Activated naive CD4-positive, alpha-beta T cell treated with anti-CD3 and anti-CD28 coated beads, Interleukin-2, amount 50 U/mL, for 72 hours (primary cell): ENCODE results near the gene MEDAG. TPM values are rescaled to one million over a fixed set of nuclear protein-coding genes. Genes with fewer than 3 reads are reported as not detected.
A peak's percentile ranks its signal among the peaks of the same experiment; 100 is the strongest.

ENCODE experiments used
- ATAC-seq, 2 donors: fragments of 150-1000 bp; cut with Tn5 transposase; 2 replicates each; pipeline ENCODE4 v1.10.0; 2021; ENCODE audit warnings: mild to moderate bottlenecking in 2 of 2, moderate library complexity in 2 of 2
- DNase-seq, 2 donors: peaks; one replicate each; pipeline ENCODE4 v3.0.0; 2021 to 2022; ENCODE audit warnings: low spot score in 2 of 2
- H3K27ac Mint-ChIP-seq, 2 donors: one replicate each; pipeline ENCODE4 v1.8.0; 2022; ENCODE audit warnings: mild to moderate bottlenecking in 2 of 2, mixed read lengths in 2 of 2
- H3K36me3 Mint-ChIP-seq, 2 donors: one replicate each; pipeline ENCODE4 v1.8.0; 2022; ENCODE audit warnings: mixed read lengths in 2 of 2
- H3K9me3 Mint-ChIP-seq, 2 donors: one replicate each; pipeline ENCODE4 v1.8.0; 2022; ENCODE audit warnings: mixed read lengths in 2 of 2
- total RNA-seq, 2 donors: library from RNA; stranded (reverse); gene quantifications; one replicate each; pipeline ENCODE4 v1.2.3, GENCODE V29; 2022

MEDAG gene
- total RNA-seq, 2 donors from 2014 or later: not detected

GRCh38 chr13:30889196-30889690 lies 16.8 kb upstream of the MEDAG start:
- no peaks in the 10 kb centered on the region for H3K36me3 Mint-ChIP-seq
- H3K9me3 Mint-ChIP-seq: peaks cover 3 to 5% of the 10 kb centered on the region in 2 donors
- ATAC-seq: no peak
- DNase-seq: no peak
- H3K27ac Mint-ChIP-seq: no peak overlapping the region

- DNase-seq (peak in 1 of 2 donors; percentile 28), ATAC-seq (no peak)
- Mint-ChIP-seq H3K9me3 (peaks cover 0 to 3% of the 10 kb centered on the region in 2 donors), H3K36me3 (no peaks in the 10 kb centered on the region), H3K27ac (no peak overlapping the region)
Measured at GRCh38 chr13:30892966-30893365, 13.1 kb upstream of the MEDAG start.

GRCh38 chr13:30895773-30896172 lies 10.3 kb upstream of the MEDAG start:
- Mint-ChIP-seq H3K9me3 (no peaks in the 10 kb centered on the region), H3K36me3 (no peaks in the 10 kb centered on the region), H3K27ac (no peak overlapping the region)
- DNase-seq: no peak
- ATAC-seq: no peak

GRCh38 chr13:30898070-30898469 lies 8.0 kb upstream of the MEDAG start:
- DNase-seq (no peak), ATAC-seq (no peak)
- H3K9me3 Mint-ChIP-seq: no peaks in the 10 kb centered on the region
- no peak overlapping the region for H3K27ac Mint-ChIP-seq
- no peaks in the 10 kb centered on the region for H3K36me3 Mint-ChIP-seq

GRCh38 chr13:30898678-30899241 lies 7.3 kb upstream of the MEDAG start:
- no peak for DNase-seq
- Mint-ChIP-seq H3K36me3 (no peaks in the 10 kb centered on the region), H3K9me3 (no peaks in the 10 kb centered on the region), H3K27ac (peak overlapping the region in 1 of 2 donors; percentile 83)
- ATAC-seq: peak; percentile 88 to 91

GRCh38 chr13:30900436-30900835 lies 5.6 kb upstream of the MEDAG start:
- Mint-ChIP-seq H3K36me3 (peaks cover 0 to 3% of the 10 kb centered on the region in 2 donors), H3K27ac (peak overlapping the region in 1 of 2 donors; percentile 32), H3K9me3 (peaks cover 4 to 5% of the 10 kb centered on the region in 2 donors)
- no peak for DNase-seq
- ATAC-seq: no peak

- Mint-ChIP-seq H3K36me3 (peaks cover 0 to 5% of the 10 kb centered on the region in 2 donors), H3K27ac (no peak overlapping the region), H3K9me3 (peaks cover 4 to 5% of the 10 kb centered on the region in 2 donors)
- ATAC-seq (peak in 1 of 2 donors; percentile 65), DNase-seq (no peak)
Measured at GRCh38 chr13:30900952-30901749, 4.9 kb upstream of the MEDAG start.

GRCh38 chr13:30904043-30904442 lies 2.0 kb upstream of the MEDAG start:
- DNase-seq (no peak), ATAC-seq (no peak)
- Mint-ChIP-seq H3K27ac (no peak overlapping the region), H3K36me3 (peaks cover 0 to 5% of the 10 kb centered on the region in 2 donors), H3K9me3 (peaks cover 4 to 5% of the 10 kb centered on the region in 2 donors)

GRCh38 chr13:30906411-30907051 lies 460 bp downstream of the MEDAG start:
- H3K9me3 Mint-ChIP-seq: peaks cover 4 to 5% of the 10 kb centered on the region in 2 donors
- no peak overlapping the region for H3K27ac Mint-ChIP-seq
- peak in 1 of 2 donors; percentile 56 for ATAC-seq
- peaks cover 0 to 5% of the 10 kb centered on the region in 2 donors for H3K36me3 Mint-ChIP-seq
- no peak for DNase-seq

GRCh38 chr13:30907121-30907861 lies 1.2 kb downstream of the MEDAG start:
- Mint-ChIP-seq H3K9me3 (peaks cover 4 to 5% of the 10 kb centered on the region in 2 donors), H3K27ac (no peak overlapping the region), H3K36me3 (peaks cover 0 to 5% of the 10 kb centered on the region in 2 donors)
- no peak for ATAC-seq
- no peak for DNase-seq

- ATAC-seq: no peak
- no peak for DNase-seq
- Mint-ChIP-seq H3K27ac (no peak overlapping the region), H3K36me3 (peaks cover 0 to 5% of the 10 kb centered on the region in 2 donors), H3K9me3 (peaks cover 4 to 5% of the 10 kb centered on the region in 2 donors)
Measured at GRCh38 chr13:30908416-30908980, 2.4 kb downstream of the MEDAG start.

- Mint-ChIP-seq H3K9me3 (no peaks in the 10 kb centered on the region), H3K36me3 (no peaks in the 10 kb centered on the region), H3K27ac (no peak overlapping the region)
- DNase-seq (no peak), ATAC-seq (no peak)
Measured at GRCh38 chr13:30910676-30911075, 4.6 kb downstream of the MEDAG start.

GRCh38 chr13:30915691-30916541 lies 9.8 kb downstream of the MEDAG start:
- no peaks in the 10 kb centered on the region for H3K9me3 Mint-ChIP-seq
- no peak overlapping the region for H3K27ac Mint-ChIP-seq
- no peak for DNase-seq
- H3K36me3 Mint-ChIP-seq: no peaks in the 10 kb centered on the region
- ATAC-seq: no peak

- no peak for DNase-seq
- Mint-ChIP-seq H3K36me3 (no peaks in the 10 kb centered on the region), H3K9me3 (no peaks in the 10 kb centered on the region), H3K27ac (no peak overlapping the region)
- no peak for ATAC-seq
Measured at GRCh38 chr13:30916991-30917390, 10.9 kb downstream of the MEDAG start.

GRCh38 chr13:30918662-30919405 lies 12.8 kb downstream of the MEDAG start:
- H3K36me3 Mint-ChIP-seq: no peaks in the 10 kb centered on the region
- no peak for DNase-seq
- no peak for ATAC-seq
- H3K27ac Mint-ChIP-seq: no peak overlapping the region
- H3K9me3 Mint-ChIP-seq: no peaks in the 10 kb centered on the region
